ENCODE results near the gene LIPG.
"Not testable (repeated sequence)": the region's sequence is repeated elsewhere in the genome, so short reads cannot be mapped to it uniquely, and the experiment has no call there.

DNA sequence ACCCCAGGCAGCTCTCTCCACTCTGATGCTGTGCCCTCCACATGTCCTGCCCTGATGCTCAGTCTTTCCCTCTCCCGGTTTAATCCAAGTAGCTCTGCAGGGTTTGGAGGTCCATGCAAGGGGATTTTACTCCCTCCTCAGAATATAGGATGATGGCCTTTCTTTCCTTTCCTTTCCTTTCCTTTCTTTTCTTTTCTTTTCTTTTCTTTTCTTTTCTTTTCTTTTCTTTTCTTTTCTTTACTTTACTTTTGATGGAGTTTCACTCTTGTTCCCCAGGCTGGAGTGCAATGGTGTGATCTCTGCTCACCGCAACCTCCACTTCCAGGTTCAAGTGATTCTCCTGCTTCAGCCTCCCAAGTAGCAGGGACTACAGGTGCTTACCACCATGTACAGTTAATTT, 17.7 kb downstream of the LIPG start:
- TF ChIP-seq, protein P1, sequence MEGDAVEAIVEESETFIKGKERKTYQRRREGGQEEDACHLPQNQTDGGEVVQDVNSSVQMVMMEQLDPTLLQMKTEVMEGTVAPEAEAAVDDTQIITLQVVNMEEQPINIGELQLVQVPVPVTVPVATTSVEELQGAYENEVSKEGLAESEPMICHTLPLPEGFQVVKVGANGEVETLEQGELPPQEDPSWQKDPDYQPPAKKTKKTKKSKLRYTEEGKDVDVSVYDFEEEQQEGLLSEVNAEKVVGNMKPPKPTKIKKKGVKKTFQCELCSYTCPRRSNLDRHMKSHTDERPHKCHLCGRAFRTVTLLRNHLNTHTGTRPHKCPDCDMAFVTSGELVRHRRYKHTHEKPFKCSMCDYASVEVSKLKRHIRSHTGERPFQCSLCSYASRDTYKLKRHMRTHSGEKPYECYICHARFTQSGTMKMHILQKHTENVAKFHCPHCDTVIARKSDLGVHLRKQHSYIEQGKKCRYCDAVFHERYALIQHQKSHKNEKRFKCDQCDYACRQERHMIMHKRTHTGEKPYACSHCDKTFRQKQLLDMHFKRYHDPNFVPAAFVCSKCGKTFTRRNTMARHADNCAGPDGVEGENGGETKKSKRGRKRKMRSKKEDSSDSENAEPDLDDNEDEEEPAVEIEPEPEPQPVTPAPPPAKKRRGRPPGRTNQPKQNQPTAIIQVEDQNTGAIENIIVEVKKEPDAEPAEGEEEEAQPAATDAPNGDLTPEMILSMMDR (tag by site-specific recombination; IDR thresholded peaks at IDR 0.05): not testable (repeated sequence)
- not testable (repeated sequence) for TF ChIP-seq TCF7L2 (IDR thresholded peaks at IDR 0.05; ENCODE audit: borderline replicate concordance, low read depth, low read length); ZNF311 (tag by site-specific recombination; IDR thresholded peaks at IDR 0.05; ENCODE audit: borderline replicate concordance); ZNF660 (tag by site-specific recombination; IDR thresholded peaks at IDR 0.05); ZNF239 (tag by site-specific recombination; IDR thresholded peaks at IDR 0.05); REPIN1 (tag by site-specific recombination; IDR thresholded peaks at IDR 0.05; ENCODE audit: low read depth); ZNF621 (tag by site-specific recombination; IDR thresholded peaks at IDR 0.05); YY1 (tag by site-specific recombination; IDR thresholded peaks at IDR 0.05); TRIM28 (IDR thresholded peaks at IDR 0.05; ENCODE audit: borderline replicate concordance, low read length); ZNF23 (tag by site-specific recombination; IDR thresholded peaks at IDR 0.05; ENCODE audit: borderline replicate concordance); ZNF76 (tag by site-specific recombination; IDR thresholded peaks at IDR 0.05; ENCODE audit: borderline replicate concordance, low read depth)
- TF ChIP-seq, protein P2, sequence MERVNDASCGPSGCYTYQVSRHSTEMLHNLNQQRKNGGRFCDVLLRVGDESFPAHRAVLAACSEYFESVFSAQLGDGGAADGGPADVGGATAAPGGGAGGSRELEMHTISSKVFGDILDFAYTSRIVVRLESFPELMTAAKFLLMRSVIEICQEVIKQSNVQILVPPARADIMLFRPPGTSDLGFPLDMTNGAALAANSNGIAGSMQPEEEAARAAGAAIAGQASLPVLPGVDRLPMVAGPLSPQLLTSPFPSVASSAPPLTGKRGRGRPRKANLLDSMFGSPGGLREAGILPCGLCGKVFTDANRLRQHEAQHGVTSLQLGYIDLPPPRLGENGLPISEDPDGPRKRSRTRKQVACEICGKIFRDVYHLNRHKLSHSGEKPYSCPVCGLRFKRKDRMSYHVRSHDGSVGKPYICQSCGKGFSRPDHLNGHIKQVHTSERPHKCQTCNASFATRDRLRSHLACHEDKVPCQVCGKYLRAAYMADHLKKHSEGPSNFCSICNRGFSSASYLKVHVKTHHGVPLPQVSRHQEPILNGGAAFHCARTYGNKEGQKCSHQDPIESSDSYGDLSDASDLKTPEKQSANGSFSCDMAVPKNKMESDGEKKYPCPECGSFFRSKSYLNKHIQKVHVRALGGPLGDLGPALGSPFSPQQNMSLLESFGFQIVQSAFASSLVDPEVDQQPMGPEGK (tag by site-specific recombination; IDR thresholded peaks at IDR 0.05): not testable (repeated sequence)
- TF ChIP-seq, protein P3, sequence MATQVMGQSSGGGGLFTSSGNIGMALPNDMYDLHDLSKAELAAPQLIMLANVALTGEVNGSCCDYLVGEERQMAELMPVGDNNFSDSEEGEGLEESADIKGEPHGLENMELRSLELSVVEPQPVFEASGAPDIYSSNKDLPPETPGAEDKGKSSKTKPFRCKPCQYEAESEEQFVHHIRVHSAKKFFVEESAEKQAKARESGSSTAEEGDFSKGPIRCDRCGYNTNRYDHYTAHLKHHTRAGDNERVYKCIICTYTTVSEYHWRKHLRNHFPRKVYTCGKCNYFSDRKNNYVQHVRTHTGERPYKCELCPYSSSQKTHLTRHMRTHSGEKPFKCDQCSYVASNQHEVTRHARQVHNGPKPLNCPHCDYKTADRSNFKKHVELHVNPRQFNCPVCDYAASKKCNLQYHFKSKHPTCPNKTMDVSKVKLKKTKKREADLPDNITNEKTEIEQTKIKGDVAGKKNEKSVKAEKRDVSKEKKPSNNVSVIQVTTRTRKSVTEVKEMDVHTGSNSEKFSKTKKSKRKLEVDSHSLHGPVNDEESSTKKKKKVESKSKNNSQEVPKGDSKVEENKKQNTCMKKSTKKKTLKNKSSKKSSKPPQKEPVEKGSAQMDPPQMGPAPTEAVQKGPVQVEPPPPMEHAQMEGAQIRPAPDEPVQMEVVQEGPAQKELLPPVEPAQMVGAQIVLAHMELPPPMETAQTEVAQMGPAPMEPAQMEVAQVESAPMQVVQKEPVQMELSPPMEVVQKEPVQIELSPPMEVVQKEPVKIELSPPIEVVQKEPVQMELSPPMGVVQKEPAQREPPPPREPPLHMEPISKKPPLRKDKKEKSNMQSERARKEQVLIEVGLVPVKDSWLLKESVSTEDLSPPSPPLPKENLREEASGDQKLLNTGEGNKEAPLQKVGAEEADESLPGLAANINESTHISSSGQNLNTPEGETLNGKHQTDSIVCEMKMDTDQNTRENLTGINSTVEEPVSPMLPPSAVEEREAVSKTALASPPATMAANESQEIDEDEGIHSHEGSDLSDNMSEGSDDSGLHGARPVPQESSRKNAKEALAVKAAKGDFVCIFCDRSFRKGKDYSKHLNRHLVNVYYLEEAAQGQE (tag by site-specific recombination; IDR thresholded peaks at IDR 0.05): not testable (repeated sequence)
